Endothelial cell of umbilical vein (primary cell): ENCODE data around the gene TNFRSF19. TPM values are rescaled to one million over a fixed set of nuclear protein-coding genes. Genes with fewer than 3 reads are reported as not detected.

Source experiments
- BruUV-seq: library from RNA; stranded (reverse); fragments of 400-500 nt; replicated peaks from 2 replicates; lab custom pipeline; 2021; lab: Mats Ljungman, UMichigan
- CTCF ChIA-PET: fragments of 300-600, 350-600 bp; sonication (Branson Sonifier 250); formaldehyde crosslinking; loops from one replicate; lab custom pipeline; 2021; ENCODE audit warnings: antibody characterized with exemption, inconsistent platforms; lab: Charles Lee
- POLR2A ChIA-PET: fragments of 300-600, 350-600 bp; sonication (Branson Sonifier 250); formaldehyde crosslinking; loops from one replicate; lab custom pipeline; 2021; ENCODE audit warnings: antibody characterized with exemption, inconsistent platforms; lab: Charles Lee
- DNase-seq: peaks from one replicate; pipeline ENCODE4 v3.0.0-alpha.2; 2011; ENCODE audit warnings: low read depth, low spot score
- FAIRE-seq: peaks from 2 replicates; lab custom pipeline; 2011; peaks lifted over from hg19 to GRCh38; lab: Jason Lieb, UNC
- H2AFZ ChIP-seq: 2 replicates; pipeline ENCODE4 v1.6.0; 2012; ENCODE audit warnings: low read depth, low read length, control low read depth, inconsistent platforms
- H3K27ac ChIP-seq: 2 replicates; pipeline ENCODE4 v1.5.1; 2011; ENCODE audit warnings: low read depth, mild to moderate bottlenecking, control low read depth, low read length, moderate library complexity; ENCODE audit not compliant: insufficient read depth
- H3K27me3 ChIP-seq, 2 experiments: 2 replicates each; pipeline versions ENCODE4 v1.6.0 to v1.6.1; 2011; ENCODE audit warnings: low read length in 2 of 2, mixed read lengths in 1 of 2; ENCODE audit not compliant: control insufficient read depth in 2 of 2, insufficient read depth in 2 of 2
- H3K36me3 ChIP-seq, 2 experiments: 2 replicates in 1 of 2; 3 replicates in 1 of 2; pipeline ENCODE4 v1.5.1; 2011; ENCODE audit warnings: low read length in 2 of 2, mild to moderate bottlenecking in 1 of 2, moderate library complexity in 1 of 2; ENCODE audit not compliant: control insufficient read depth in 2 of 2, insufficient read depth in 2 of 2; ENCODE audit errors: extremely low read depth in 1 of 2
- H3K4me1 ChIP-seq: 3 replicates; pipeline ENCODE4 v1.5.1; 2011; ENCODE audit warnings: mild to moderate bottlenecking, low read length; ENCODE audit not compliant: control insufficient read depth, insufficient read depth; ENCODE audit errors: extremely low read depth
- H3K4me2 ChIP-seq: 2 replicates; pipeline ENCODE4 v1.6.1; 2011; ENCODE audit warnings: low read length, control low read depth, mixed read lengths; ENCODE audit not compliant: insufficient read depth
- H3K4me3 ChIP-seq, 3 experiments: fragments of 200-600 bp in 1 of 3; sonication (generic), shearing (Covaris generic) in 1 of 3; replicated peaks in 1 of 3; 2 replicates each; pipeline ENCODE4 v1.5.1; 2011 to 2016; ENCODE audit warnings: control low read depth in 3 of 3, low read length in 3 of 3, mild to moderate bottlenecking in 2 of 3, inconsistent platforms in 1 of 3, low read depth in 1 of 3, moderate library complexity in 1 of 3; ENCODE audit not compliant: insufficient read depth in 1 of 3
- H3K79me2 ChIP-seq: 2 replicates; pipeline ENCODE4 v1.6.0; 2012; ENCODE audit warnings: low read length, inconsistent platforms; ENCODE audit not compliant: control insufficient read depth, insufficient read depth
- H3K9ac ChIP-seq: replicated peaks from 2 replicates; pipeline ENCODE3; 2011; ENCODE audit warnings: low read length, control low read depth; ENCODE audit not compliant: insufficient read depth; ENCODE audit errors: extremely low read depth
- H3K9me1 ChIP-seq: replicated peaks from 3 replicates; pipeline ENCODE4 v1.6.0; 2011; ENCODE audit warnings: mild to moderate bottlenecking, low read length; ENCODE audit not compliant: control insufficient read depth, insufficient read depth; ENCODE audit errors: extremely low read depth
- H3K9me3 ChIP-seq: replicated peaks from 2 replicates; pipeline ENCODE4 v1.5.1; 2012; ENCODE audit warnings: low read length, inconsistent platforms; ENCODE audit not compliant: control insufficient read depth, insufficient read depth
- H4K20me1 ChIP-seq: replicated peaks from 2 replicates; pipeline ENCODE3; 2011; ENCODE audit warnings: mild to moderate bottlenecking, low read length; ENCODE audit not compliant: control insufficient read depth, insufficient read depth; ENCODE audit errors: extremely low read depth
- EZH2 ChIP-seq: IDR thresholded peaks from 2 replicates; pipeline ENCODE4 v1.6.1; 2012; ENCODE audit warnings: borderline replicate concordance, low read depth, mild to moderate bottlenecking, moderate library complexity, low read length, inconsistent platforms; ENCODE audit not compliant: severe bottlenecking
- FOS ChIP-seq: IDR thresholded peaks from 2 replicates; pipeline ENCODE4 v1.6.1; 2011; ENCODE audit warnings: mild to moderate bottlenecking, low read length, moderate library complexity, borderline replicate concordance; ENCODE audit not compliant: insufficient read depth
- GATA2 ChIP-seq: IDR thresholded peaks from 2 replicates; pipeline ENCODE4 v1.7.0; 2011; ENCODE audit warnings: low read depth, mild to moderate bottlenecking, moderate library complexity, mixed read lengths, low read length; ENCODE audit not compliant: insufficient read length, insufficient read depth
- JUN ChIP-seq: IDR thresholded peaks from 2 replicates; pipeline ENCODE4 v1.6.1; 2011; ENCODE audit warnings: borderline replicate concordance, low read depth; ENCODE audit not compliant: insufficient read length, insufficient read depth
- MYC ChIP-seq: IDR thresholded peaks from one replicate; pipeline ENCODE4 v1.6.1; 2011; ENCODE audit warnings: mild to moderate bottlenecking, low read depth, low read length
- POLR2A ChIP-seq: IDR thresholded peaks from 2 replicates; pipeline ENCODE4 v1.6.1; 2012; ENCODE audit warnings: low read depth, mild to moderate bottlenecking, control low read depth, low read length
- POLR2AphosphoS5 ChIP-seq: IDR thresholded peaks from 2 replicates; pipeline ENCODE4 v1.6.1; 2012; ENCODE audit warnings: low read depth, mild to moderate bottlenecking, control low read depth, low read length, moderate library complexity; ENCODE audit not compliant: insufficient read depth
- dilution Hi-C: fragments of 300-500 bp; cut with MboI; formaldehyde crosslinking; loops from one replicate; pipeline ENCODE4 v1.15.0; 2019; ENCODE audit warnings: low sequenced_read_pairs; ENCODE audit not compliant: extremely low pct_ligation_motif_present
- intact Hi-C: fragments of 100-400 bp; cut with micrococcal nuclease; formaldehyde crosslinking; loops from one replicate; pipeline ENCODE4 v1.10.0; 2022
- polyA plus RNA-seq, 4 experiments: library from polyadenylated mRNA; depleted of rRNA in 3 of 4; stranded (reverse) in 3 of 4; unstranded in 1 of 4; fragments of >200 nt; gene quantifications; 2 replicates each; pipeline versions ENCODE4 v1.2.1 to v1.2.3, GENCODE V29; 2011 to 2012; ENCODE audit warnings: missing spikeins in 1 of 4
- total RNA-seq: library from RNA; stranded (reverse); gene quantifications from 2 replicates; pipeline ENCODE4 v1.2.3, GENCODE V29; 2021
- TF ChIP-seq, protein P1 (sequence below): IDR thresholded peaks from 2 replicates; pipeline ENCODE4 v1.6.1; 2011; ENCODE audit not compliant: insufficient read depth, insufficient read length
- TF ChIP-seq, protein P2 (sequence below), 2 donors: IDR thresholded peaks; 1 replicate in 1 of 2; 2 replicates in 1 of 2; pipeline ENCODE4 v1.5.1; 2011; ENCODE audit warnings: low read length in 2 of 2, mild to moderate bottlenecking in 2 of 2, moderate library complexity in 2 of 2, control low read depth in 1 of 2, inconsistent platforms in 1 of 2, low read depth in 1 of 2; ENCODE audit not compliant: insufficient read depth in 1 of 2; ENCODE audit errors: extremely low read depth in 1 of 2

TNFRSF19 gene
- total and polyA plus RNA-seq, 2 donors (not counting 3 experiments of a cell fraction or from before 2014, with no cell fraction given), result 0.23 to 0.29 TPM

DNA sequence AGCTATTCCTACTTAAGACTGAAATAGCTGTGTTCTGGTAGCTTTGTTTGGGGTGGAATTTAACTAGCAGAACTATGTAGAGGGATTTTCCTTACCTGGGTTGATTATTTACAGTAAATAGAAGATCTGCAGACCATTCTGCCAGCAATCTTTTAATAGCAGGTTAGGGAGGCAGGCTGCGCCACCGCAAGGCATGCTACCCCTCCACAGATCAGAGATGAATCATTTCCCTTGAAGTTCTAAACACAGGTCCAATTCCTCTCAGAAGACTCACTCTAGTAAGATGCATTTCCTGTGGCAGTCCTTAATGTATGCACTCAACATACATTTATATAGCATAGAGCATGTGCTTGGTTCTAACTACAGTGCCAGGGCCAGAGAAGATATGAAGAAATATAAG lies 109.0 kb downstream of the TNFRSF19 start:
- intact Hi-C loops (no loop called here), dilution Hi-C loops (no loop called here)
- H3K4me1 ChIP-seq, result no peaks in the 10 kb centered on the region
- no peaks in the 10 kb centered on the region for H3K36me3 ChIP-seq
- POLR2A ChIA-PET, result no interaction called here
- H2AFZ ChIP-seq, result no peak overlapping the region
- H3K27ac ChIP-seq, result no peak overlapping the region
- H3K79me2 ChIP-seq, result no peaks in the 10 kb centered on the region
- H3K9ac ChIP-seq, result no peak overlapping the region
- no peak for TF ChIP-seq POLR2A
- no peak for TF ChIP-seq MYC
- TF ChIP-seq JUN, result no peak
- TF ChIP-seq, protein P1, sequence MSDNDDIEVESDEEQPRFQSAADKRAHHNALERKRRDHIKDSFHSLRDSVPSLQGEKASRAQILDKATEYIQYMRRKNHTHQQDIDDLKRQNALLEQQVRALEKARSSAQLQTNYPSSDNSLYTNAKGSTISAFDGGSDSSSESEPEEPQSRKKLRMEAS, result no peak
- TF ChIP-seq FOS, result no peak
- TF ChIP-seq GATA2, result no peak
- TF ChIP-seq, protein P2, sequence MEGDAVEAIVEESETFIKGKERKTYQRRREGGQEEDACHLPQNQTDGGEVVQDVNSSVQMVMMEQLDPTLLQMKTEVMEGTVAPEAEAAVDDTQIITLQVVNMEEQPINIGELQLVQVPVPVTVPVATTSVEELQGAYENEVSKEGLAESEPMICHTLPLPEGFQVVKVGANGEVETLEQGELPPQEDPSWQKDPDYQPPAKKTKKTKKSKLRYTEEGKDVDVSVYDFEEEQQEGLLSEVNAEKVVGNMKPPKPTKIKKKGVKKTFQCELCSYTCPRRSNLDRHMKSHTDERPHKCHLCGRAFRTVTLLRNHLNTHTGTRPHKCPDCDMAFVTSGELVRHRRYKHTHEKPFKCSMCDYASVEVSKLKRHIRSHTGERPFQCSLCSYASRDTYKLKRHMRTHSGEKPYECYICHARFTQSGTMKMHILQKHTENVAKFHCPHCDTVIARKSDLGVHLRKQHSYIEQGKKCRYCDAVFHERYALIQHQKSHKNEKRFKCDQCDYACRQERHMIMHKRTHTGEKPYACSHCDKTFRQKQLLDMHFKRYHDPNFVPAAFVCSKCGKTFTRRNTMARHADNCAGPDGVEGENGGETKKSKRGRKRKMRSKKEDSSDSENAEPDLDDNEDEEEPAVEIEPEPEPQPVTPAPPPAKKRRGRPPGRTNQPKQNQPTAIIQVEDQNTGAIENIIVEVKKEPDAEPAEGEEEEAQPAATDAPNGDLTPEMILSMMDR (IDR thresholded peaks at IDR 0.05; ENCODE audit: extremely low read depth in 1 of 2, insufficient read depth in 1 of 2, low read depth in 1 of 2, low read length in 2 of 2), result no peak
- no peak for TF ChIP-seq POLR2AphosphoS5
- TF ChIP-seq EZH2, result no peak
- H3K4me2 ChIP-seq, result no peak overlapping the region
- BruUV-seq, result no TSS peak
- no peak for DNase-seq
- no peaks in the 10 kb centered on the region for H3K9me3 ChIP-seq
- H4K20me1 ChIP-seq, result no peaks in the 10 kb centered on the region
- peak; percentile 57 for FAIRE-seq
- CTCF ChIA-PET, result interaction anchor here (1.0 kb wide), 1 partner anchor 9 kb away, joined by 4 read pairs; no protein-coding TSS in a partner anchor
- H3K9me1 ChIP-seq, result no peaks in the 10 kb centered on the region
- no peak overlapping the region for H3K4me3 ChIP-seq
- H3K27me3 ChIP-seq, result no peaks in the 10 kb centered on the region
